Measurements from ENCODE around the gene ALDH1A1.

DNA sequence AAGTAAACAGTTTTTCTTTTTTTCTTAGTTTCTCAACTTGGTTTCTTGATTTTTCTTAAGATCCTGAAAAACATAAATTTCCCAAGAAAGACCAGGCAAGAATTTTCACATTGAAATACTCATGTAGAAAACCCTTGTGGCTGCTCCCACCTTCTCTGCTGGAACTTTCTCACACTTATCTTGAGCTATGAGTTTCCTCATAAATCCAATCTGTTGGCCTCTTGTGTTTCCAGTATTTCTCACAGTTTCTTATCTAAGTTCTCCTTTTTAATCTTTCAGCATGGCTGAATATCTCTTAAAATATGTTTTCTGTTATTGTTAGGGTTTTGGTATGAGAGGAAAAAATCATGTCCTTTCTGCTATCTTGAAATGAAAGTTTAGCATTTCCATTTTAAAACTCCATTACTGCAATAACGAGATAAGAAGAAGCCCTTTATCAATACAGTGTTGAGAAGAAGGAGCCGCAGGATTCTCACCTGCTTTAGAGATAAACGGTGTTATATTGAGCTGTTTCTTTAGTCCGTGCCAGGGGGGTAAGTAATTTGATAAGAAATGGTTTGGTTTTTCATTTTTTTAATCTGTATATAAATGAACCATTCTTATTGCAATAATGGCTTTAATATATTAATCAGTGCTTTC is 89.3 kb downstream of the ALDH1A1 start:
- TF ChIP-seq, protein P1, sequence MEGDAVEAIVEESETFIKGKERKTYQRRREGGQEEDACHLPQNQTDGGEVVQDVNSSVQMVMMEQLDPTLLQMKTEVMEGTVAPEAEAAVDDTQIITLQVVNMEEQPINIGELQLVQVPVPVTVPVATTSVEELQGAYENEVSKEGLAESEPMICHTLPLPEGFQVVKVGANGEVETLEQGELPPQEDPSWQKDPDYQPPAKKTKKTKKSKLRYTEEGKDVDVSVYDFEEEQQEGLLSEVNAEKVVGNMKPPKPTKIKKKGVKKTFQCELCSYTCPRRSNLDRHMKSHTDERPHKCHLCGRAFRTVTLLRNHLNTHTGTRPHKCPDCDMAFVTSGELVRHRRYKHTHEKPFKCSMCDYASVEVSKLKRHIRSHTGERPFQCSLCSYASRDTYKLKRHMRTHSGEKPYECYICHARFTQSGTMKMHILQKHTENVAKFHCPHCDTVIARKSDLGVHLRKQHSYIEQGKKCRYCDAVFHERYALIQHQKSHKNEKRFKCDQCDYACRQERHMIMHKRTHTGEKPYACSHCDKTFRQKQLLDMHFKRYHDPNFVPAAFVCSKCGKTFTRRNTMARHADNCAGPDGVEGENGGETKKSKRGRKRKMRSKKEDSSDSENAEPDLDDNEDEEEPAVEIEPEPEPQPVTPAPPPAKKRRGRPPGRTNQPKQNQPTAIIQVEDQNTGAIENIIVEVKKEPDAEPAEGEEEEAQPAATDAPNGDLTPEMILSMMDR (IDR thresholded peaks at IDR 0.05): no peak
- TF ChIP-seq POLR2A (IDR thresholded peaks at IDR 0.05; ENCODE audit: low read depth) (no peak), POLR2AphosphoS5 (IDR thresholded peaks at IDR 0.05) (no peak), EP300 (IDR thresholded peaks at IDR 0.05) (no peak)
